ENCODE measurements around the gene BBLN.
A peak's percentile ranks its signal among the peaks of the same experiment; 100 is the strongest.

Gene BBLN

GRCh38 chr9:128192601-128193371 lies 32.7 kb downstream of the BBLN start:
- peak; percentile 64 for DNase-seq

GRCh38 chr9:128193469-128194096 lies 33.5 kb downstream of the BBLN start:
- no peak for DNase-seq

- DNase-seq = no peak
Observed at GRCh38 chr9:128201441-128202369, 41.6 kb downstream of the BBLN start.

- no peak for DNase-seq
Observed at GRCh38 chr9:128202648-128203023, 42.6 kb downstream of the BBLN start.

GRCh38 chr9:128203024-128203706 lies 43.1 kb downstream of the BBLN start, which contains the start of gene DNM1:
TSS of gene DNM1 (plus strand) at chr9:128203379. CDS start at chr9:128203471, 92 bp downstream.
- peak; percentile 82 for DNase-seq

DNA sequence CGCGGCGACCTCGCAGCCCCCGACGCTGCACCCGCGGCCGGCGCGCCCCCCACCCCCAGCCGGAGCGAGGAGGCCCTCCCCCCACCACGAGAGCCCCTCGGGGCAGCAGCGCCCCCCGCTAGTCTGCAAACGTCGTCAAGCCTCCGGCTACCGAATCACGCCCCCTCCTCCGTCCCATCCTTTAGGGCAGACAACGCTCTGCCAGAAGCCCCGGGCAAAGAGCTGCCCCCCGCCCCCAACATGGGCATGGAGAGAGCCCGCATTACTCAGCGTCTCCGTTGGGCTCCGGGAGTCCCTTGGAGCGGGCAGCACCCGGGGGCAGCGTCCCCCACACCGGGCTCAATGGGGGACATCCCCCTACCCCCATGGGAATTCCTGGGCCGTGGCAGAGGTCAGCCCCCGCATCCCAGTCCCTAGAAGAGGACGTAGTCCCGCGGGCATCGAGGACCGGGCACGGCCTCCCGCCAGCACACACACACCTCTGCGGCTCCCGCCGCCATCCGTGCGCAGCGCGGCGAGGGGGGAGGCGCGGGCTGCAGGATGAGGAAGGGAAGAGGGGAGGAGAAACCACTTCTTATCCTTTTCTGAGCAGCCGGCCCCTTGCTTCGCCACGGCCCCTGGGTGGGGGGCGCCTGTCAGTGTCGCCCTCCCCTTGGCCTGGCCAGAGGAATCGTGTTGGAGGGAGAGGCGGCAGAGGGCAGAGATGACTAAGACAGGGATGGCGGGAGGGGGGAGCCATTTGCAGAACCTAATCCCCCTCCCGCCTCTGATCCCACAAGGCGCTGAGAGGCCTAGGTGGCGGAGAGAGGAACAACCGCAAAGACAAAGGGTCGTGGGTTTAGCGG lies 43.9 kb downstream of the BBLN start:
- DNase-seq = peak; percentile 18

DNA sequence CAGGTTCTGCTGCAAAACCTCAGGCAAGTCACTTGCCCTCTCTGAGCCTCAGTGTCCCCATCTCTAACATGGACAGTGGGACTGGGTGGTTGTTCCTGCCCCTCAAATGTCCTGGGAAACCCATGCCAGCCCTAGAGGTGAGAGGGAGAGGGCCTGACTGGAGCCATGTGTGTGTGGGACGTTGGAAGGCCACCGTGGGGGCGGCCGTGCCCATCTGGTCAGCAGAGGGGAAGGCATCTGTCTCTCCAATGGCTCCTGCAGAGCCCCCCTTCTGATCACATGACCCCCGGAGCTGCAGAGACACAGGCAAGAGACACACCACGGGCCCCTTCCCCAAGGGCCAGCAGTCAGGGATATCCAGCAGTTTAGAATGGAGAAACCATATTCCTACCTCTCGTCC lies 44.8 kb downstream of the BBLN start:
- DNase-seq = no peak

- DNase-seq = no peak
Observed at GRCh38 chr9:128205296-128205944, 45.4 kb downstream of the BBLN start.

DNA sequence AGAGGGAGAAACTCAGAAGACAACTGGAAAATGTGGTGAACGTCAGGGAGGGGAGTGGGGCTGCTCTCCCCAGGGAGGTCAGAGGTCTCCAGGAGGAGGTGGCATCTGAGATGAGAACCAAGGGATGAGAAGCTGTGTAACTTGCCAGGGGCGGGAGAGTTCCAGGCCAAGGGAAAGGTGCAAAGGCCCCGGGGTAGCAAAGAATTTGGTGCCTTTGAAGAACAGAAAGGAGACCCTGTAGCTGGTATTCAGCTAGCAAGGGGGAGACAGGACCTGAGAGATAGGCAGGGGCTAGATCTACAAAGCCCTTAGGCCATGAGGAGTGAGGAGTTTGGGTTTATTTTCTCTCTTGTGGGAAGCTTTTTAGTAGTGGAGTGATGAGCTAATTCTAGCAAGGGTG lies 46.4 kb downstream of the BBLN start:
- DNase-seq = no peak

- no peak for DNase-seq
Observed at GRCh38 chr9:128206916-128207910, 47.1 kb downstream of the BBLN start.

- no peak for DNase-seq
Observed at GRCh38 chr9:128208386-128208785, 48.3 kb downstream of the BBLN start.

DNA sequence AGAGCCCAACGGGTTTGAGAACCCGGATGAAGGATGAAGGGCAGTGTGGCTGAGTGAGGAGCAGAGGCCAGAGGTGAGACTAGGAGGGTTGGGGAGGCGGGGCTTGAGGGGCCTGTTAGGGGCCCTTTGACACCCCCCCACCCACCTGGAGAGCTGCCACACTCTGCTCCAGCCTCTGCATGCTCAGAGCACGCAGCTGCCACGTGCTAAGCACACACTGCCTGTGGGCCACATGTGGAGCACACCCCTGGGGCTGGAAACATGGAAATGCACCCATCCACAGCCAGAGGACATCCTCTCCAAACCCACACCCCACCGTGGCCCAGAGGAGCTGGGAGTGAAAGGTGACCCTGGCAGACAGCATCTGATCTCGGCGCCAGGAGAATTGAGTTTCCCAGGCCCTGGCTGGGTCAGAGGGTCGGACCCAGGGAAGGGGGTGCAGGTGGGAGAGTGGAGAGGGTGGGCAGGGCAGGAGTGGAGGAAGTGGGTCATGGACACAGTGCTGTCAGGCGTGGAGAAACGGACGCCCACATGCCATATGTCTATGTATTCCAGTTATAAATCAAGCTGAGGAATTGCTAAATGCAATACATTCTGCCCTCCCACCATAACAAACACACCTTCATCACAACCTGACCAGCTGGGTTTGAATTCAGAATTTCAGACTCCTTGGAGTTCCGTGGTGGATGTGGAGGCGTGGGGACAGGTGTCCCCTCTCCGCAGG lies 49.0 kb downstream of the BBLN start:
- DNase-seq = no peak

DNA sequence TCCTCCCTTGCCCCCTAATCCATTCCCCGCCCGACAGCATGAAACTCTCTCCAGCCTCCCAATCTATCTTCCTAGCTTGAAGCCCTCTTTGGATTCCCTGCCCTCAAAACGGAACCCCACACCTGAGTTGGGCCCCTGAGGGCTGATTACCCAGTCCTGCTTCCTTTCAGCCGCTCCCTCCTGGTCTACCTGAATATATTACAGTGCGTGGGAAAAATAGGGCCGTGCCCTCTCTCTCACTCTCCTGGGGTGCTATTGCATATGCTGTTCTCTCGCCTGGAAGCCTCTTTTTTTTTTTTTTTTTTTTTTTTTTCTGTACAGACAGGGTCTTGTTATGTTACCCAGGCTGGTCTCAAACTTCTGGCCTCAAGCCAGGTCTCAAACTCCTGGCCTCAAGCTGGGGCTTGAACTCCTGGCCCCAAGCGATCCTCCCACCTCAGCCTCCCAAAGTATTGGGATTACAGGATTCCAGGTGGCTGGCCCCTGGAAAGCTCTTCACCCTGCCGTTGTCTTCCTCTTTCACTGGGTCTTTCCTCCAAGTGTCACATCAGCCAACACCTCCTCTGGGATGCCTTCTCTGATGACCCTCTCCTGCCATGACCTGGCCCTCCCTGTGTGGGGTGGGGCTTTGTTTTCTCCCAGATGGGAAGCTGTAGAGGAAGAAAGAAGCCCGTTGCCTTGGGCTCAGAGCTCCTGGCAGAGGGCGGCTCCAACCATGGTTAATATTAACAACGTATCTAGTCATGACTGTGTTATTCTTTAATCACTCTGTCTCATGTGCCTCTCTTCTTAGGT lies 51.3 kb downstream of the BBLN start:
- DNase-seq = no peak

DNA sequence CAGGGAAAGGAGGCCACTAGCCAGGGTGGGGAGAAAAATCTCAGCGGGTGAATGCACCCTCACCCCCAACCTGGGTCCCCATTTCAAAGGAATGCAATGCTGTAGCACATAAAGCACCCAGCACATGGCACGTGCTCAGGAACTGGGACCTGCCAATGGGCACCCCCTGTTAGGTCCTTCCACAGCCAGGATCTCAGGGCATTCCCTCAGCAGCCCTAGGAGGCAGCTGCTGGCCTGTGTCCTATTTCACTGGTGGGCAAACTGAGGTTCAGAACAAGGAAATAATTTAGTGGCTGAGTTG lies 51.9 kb downstream of the BBLN start:
- no peak for DNase-seq
